Measurements from ENCODE around the gene MFGE8.

Gene MFGE8

DNA sequence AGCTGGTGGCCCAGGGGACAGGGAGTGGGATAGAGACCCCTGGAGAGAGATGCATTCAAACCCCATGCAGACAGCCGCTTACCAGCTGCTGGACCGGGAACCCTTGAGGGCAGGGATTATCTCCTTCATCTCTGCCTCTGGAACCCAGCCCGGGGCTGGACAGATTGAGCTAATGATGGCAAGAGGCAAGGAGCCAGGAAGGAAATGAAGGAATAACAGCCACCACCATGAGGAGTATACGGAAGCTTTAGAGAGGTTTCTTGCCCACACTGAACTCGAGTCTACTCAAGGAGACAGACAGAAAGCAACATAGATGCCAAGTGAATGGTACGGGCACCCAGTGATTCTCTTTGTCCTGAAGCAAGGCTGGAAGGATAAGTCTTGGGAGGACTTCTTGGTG is 41.1 kb downstream of the MFGE8 start:
- no peak for DNase-seq (ENCODE audit: low read depth)

DNA sequence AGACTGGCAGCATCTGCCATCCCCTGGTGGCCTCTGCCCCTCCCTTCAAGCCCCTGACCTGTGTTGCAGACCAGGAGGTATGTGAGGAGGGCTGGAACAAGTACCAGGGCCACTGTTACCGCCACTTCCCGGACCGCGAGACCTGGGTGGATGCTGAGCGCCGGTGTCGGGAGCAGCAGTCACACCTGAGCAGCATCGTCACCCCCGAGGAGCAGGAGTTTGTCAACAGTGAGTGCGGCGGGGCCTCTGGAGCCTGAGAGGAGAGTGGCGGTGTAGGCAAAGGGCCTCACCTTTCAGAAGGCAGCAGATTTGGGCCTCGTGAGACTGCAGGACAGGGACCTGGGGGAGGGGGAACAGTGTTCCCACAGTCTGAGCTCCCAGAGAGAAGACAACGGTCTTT is 41.9 kb downstream of the MFGE8 start:
- DNase-seq (ENCODE audit: low read depth) = no peak

DNA sequence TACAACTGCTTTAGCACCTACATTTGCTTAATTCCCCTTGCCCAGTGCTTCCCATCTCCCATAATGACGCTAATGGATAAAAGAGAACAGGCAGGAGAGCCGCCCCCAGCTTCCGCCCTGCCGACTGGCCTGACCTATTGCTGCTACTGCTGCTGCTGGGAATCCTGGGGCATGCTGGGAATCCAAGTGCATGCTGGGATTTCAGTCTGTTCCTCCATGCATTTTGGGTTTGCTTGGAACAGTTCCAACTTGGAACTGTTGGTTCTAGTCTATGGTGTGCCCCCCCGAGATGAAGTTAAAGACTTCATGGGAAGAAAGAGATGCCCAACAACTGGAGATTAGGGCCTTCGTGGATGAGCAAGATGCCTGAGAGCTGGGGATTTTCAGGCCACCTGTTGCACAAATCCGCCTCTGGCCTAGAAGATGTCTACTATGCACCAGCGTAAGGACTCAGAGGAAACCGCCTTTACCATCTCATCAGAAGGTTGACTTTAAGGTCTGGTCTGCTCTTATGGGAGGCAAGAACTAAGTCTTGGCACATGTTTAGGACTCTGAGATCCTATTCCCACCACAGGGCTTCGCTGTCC is 46.8 kb downstream of the MFGE8 start:
- DNase-seq (ENCODE audit: low read depth) = no peak

DNA sequence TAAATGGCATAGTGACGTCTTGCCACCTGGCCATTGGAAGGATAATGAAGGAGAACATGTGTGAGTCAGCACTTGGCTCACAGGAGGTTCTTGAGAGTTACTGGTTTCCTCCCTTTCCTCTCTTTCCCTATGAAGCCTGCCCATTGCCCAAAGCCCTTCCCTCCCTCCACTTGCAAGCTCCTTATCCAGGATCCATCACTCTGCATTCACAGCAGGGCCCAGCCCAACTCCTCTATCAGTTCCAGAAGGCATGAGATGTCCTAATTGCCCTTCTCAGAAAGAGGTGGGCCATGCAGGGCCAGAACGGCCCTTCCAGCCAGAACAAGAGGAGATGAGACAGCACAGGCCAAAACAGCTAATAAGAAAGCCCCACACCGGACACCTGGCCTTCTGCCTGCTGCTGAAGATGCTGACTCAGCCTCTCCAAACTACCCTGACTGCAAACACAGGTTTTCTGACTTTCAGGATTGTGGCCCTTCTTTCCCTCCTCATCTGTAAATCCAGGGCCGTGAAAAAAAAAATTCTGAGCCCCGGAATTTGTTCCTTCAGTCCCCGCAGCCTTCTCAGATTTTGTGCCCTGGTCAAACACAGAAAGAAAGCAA is 47.6 kb downstream of the MFGE8 start:
- DNase-seq (ENCODE audit: low read depth) = no peak

DNA sequence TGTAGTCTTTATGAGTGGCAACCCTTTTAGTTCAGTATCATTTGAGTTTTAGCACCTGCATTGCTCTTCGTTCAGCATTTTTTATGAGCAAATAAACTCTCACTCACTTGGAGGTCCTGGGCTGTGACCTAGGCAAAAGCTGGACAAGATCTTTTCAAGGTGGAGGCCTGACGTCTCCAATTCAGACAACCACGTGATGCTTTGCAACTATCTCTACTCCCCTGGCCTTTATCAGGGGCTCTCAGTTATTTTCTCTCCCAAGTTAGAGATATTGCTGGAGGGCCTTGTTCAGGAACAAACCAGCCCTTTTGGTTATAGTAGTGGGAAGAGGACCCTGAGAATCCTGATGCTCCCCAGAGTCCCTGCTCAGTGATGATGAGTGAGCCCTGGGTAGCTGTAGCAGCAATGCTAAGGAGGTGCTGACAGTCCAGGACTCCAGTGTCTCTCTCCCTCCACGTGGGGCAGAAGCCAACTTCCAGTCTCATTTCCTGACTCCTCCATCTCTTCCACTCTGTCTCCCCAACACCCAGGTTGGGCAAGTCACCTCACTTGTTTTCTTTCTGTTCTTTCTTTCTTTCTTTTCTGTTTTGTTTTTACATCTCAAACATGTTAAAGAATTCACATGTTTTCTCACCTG is 48.2 kb downstream of the MFGE8 start:
- DNase-seq (ENCODE audit: low read depth) = no peak

DNA sequence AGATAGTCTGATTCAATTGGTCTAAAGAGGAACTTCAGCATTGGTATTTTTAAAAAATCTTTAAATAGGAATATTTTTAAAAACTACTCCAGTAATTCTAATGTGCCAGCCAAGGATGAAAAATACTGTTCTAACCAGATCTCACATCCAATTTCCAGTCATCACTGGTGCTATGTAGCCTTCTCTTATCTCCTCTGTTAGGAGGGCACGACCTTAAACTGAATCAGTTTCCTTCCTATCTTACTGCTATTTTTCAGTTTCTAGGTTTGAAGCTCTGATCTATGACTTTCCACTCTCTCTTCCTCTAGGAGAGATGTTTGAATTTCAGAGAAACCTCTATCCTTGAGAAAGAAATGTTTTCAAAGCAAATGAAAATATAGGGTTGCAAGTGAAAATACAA is 49.8 kb downstream of the MFGE8 start:
- no peak for DNase-seq (ENCODE audit: low read depth)

DNA sequence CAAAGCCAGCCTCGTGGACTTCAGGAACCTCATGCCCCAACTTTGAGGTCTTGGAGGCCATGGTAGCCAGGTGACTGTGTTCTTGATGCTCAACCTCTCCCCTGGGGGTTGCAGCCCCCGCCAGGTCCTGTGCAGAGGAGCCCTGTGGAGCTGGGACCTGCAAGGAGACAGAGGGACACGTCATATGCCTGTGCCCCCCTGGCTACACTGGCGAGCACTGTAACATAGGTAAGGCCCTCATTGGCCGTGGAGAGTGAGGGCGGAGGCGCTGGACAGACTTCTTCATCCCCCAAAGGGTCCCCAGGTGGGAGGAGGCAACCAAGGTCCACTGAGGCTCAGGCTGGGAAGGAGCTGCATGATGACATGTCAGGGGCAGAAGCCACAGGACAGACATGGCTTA is 53.0 kb downstream of the MFGE8 start:
- no peak for DNase-seq (ENCODE audit: low read depth)

DNA sequence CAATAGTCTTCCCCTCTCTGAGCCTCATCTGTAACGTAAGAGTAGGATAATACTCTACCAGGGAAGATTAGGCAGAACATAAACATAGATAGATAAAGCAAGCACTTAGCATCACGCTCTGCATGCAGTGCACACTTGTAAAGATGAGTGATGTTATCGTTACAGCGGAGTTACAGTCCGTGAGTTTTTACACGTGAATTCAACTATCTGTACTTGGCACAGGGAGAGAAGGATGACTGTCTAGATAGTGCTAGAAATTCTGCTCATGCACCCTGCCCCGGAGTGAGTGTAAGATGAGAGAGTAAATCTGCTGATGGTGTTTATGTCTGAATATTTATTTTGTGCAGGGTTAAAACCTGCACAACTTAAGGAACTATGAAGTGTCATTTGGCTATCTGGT is 53.6 kb downstream of the MFGE8 start:
- DNase-seq (ENCODE audit: low read depth) = no peak

DNA sequence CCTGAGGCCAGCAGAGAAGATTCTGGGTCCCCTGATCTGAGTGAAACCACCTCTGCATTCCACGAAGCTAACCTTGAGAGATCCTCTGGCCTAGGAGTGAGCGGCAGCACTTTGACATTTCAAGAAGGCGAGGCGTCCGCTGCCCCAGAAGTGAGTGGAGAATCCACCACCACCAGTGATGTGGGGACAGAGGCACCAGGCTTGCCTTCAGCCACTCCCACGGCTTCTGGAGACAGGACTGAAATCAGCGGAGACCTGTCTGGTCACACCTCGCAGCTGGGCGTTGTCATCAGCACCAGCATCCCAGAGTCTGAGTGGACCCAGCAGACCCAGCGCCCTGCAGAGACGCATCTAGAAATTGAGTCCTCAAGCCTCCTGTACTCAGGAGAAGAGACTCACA is 54.2 kb downstream of the MFGE8 start:
- no peak for DNase-seq (ENCODE audit: low read depth)

DNA sequence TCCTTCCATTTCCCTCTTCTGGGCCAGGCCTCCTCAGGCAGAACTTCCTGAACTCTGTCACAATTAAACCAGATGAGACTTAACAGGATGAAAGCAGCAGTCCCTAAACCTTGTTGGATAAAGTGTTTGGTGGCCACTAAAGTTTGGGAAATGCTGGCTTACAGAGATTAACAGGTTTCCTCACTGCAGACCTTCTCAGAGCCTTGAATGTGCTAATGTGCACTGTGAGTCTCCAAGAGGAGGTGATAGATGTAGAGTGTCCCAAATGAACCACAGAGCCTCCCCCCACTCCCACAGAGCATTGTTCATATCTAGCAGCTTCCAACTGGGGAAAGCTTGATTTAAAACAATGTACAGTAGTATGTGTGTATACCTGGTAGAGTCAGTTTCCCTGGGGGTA is 60.7 kb downstream of the MFGE8 start:
- DNase-seq (ENCODE audit: low read depth) = no peak

DNA sequence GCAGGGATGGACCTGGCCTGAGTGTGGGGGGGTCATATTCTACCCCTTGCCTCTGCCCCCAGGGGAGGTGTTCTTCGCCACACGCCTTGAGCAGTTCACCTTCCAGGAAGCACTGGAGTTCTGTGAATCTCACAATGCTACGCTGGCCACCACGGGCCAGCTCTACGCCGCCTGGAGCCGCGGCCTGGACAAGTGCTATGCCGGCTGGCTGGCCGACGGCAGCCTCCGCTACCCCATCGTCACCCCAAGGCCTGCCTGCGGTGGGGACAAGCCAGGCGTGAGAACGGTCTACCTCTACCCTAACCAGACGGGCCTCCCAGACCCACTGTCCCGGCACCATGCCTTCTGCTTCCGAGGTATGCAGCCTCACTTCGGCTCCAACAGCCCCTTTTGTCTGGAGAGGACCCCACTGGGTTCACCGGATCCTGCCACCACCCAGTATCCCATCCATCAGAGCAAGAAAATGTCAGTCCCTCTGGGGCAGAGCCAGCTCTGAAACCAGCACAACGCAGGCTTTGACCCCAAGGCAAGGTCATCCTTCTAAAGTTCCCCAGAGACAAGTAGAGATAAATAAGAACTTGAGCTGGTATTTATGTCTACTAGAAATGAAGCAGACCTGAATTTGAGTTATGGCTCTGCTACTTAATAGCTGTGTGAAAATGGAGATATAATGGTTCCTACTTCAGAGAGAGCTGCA is 63.7 kb downstream of the MFGE8 start:
- no peak for DNase-seq (ENCODE audit: low read depth)
